ENCODE measurements around the gene PPID.

Gene PPID

DNA sequence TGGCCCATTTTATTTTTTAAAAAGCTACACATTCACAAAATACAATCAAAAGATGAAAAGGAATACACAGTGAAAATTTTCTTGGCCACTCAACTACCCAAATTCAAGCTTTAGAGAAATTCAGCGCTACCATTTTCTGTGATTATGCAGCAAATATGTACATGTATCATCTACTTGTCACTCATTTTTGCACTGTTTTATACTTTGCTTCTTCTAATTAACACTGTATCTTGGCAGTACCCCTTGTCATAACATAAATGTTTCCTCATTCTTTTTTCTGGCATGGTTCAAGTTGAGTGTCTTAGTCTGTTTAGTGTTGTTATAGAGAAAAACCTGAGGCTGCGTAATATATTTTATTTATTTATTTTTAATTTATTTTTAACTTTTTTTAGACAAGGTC lies 15.7 kb upstream of the PPID start:
- CTCF ChIA-PET, result no interaction called here
- POLR2A ChIA-PET, result no interaction called here
- no peak for TF ChIP-seq CTCF (IDR thresholded peaks at IDR 0.05; ENCODE audit: control extremely low read depth, extremely low read depth, low read depth, missing control alignments)
- DNase-seq (ENCODE audit: extremely low spot score), result no peak

DNA sequence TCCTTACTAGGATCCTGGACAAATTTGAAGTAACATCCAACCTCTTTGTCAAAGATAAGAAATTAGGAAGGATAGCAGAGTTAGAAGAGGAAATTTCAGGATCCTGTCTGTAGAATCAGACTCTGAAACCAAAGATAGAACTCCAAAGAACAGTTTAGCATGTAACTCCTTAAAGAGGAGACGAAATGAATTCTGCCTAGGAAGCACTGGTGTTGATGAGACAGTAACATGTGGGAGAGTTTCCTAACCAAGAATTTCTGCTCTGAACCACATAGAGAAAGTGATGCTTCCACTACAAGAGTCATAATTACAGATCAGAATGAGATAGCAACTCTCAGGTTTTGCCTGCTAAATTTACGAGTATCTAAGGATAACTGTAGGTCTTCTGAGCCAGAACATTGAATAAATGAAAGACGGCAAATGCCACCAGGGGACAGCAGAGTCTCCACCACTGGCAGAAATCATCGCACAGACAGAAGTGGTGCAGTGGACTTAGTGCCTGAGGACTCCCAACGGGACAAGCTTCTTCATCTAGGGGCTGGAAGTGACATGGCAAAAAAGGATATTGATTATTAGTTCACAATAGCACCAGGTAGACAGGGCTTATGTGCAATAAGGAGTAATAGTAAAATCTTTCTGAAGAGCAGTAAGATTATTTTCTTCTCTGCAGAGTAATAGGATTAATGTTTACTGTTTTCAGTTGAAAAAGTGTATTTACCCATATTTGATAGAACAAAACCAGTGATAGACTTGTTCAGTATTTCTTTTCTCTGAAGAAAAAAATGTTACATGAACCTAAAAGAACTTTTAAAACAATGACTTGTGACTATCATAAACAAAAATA lies 6.7 kb upstream of the PPID start:
- ChIA-PET POLR2A (no interaction called here), CTCF (interaction anchor here (1.0 to 1.6 kb wide), 3 partner anchors 117 to 444 kb away, joined by 3 to 9 read pairs (median 4); no protein-coding TSS in a partner anchor)
- peak; percentile 73 for TF ChIP-seq CTCF (IDR thresholded peaks at IDR 0.05; ENCODE audit: control extremely low read depth, extremely low read depth, low read depth, missing control alignments)

GRCh38 chr4:158728236-158728635 lies 5.0 kb upstream of the PPID start:
- no peak for DNase-seq (ENCODE audit: extremely low spot score)
- no peak for TF ChIP-seq CTCF (IDR thresholded peaks at IDR 0.05; ENCODE audit: control extremely low read depth, extremely low read depth, low read depth, missing control alignments)
- ChIA-PET POLR2A (no interaction called here), CTCF (interaction anchor here (2.4 kb wide), 1 partner anchor 123 kb away, joined by 5 read pairs; no protein-coding TSS in a partner anchor)

More for the DNA sequence above, 6.7 kb upstream of the PPID start:
- DNase-seq (ENCODE audit: extremely low spot score), result peak; percentile 59

GRCh38 chr4:158726633-158727032 lies 3.4 kb upstream of the PPID start:
- CTCF ChIA-PET, result interaction anchor here (1.1 to 2.4 kb wide), 2 partner anchors 11 to 125 kb away, joined by 3 to 5 read pairs; no protein-coding TSS in a partner anchor
- DNase-seq (ENCODE audit: extremely low spot score), result no peak
- POLR2A ChIA-PET, result interaction anchor here (0.6 kb wide), 1 partner anchor 70 kb away, joined by 3 read pairs; no protein-coding TSS in a partner anchor
- TF ChIP-seq CTCF (IDR thresholded peaks at IDR 0.05; ENCODE audit: control extremely low read depth, extremely low read depth, low read depth, missing control alignments), result no peak

- TF ChIP-seq CTCF (IDR thresholded peaks at IDR 0.05; ENCODE audit: control extremely low read depth, extremely low read depth, low read depth, missing control alignments), result no peak
- no peak for DNase-seq (ENCODE audit: extremely low spot score)
- POLR2A ChIA-PET, result no interaction called here
- CTCF ChIA-PET, result interaction anchor here (0.8 to 1.7 kb wide), 5 partner anchors 87 to 479 kb away, joined by 3 to 6 read pairs (median 3); no protein-coding TSS in a partner anchor
These were observed 1.4 kb upstream of the PPID start for GRCh38 chr4:158724637-158725036.

DNA sequence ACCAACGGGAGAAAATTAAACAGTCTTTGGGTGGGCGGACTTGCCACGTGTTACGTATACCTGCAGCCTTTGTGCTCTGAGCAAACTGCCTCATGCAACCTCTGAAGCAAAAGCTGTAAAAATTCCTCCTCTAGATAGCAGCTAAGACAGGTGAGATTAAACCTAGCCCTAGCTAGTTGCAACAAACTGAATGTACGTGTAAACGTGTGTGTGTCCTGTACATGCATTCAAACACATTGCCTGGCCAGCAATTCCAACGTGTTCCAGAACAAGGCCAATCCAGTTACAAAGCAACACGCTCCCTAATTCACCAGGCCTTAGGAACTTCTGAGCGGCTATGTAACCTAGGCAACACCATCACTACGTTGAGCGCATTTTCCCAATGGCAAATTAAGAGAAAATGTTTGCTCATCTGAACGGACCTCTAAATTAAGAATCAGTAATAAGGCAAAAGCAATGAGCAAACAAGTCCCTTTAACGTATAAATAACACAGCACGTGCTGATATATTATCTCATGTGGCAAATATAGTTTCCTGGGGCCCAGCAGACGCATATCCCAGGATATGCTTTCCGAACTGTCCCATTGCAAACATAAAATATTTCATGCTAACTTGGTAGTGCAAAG lies 792 bp downstream of the PPID start:
- POLR2A ChIA-PET, result no interaction called here
- CTCF ChIA-PET, result interaction anchor here (0.6 kb wide), 1 partner anchor 10 kb away, joined by 3 read pairs; no protein-coding TSS in a partner anchor
- no peak for TF ChIP-seq CTCF (IDR thresholded peaks at IDR 0.05; ENCODE audit: control extremely low read depth, extremely low read depth, low read depth, missing control alignments)
- peak; percentile 11 for DNase-seq (ENCODE audit: extremely low spot score)
